Midbrain (tissue), 1 donor: Measurements from ENCODE around the gene AGBL4.

ENCODE experiments used
- DNase-seq: peaks from one replicate; lab custom pipeline; 2025; lab: John Stamatoyannopoulos, UW

AGBL4 gene

GRCh38 chr1:48681476-48682305 is 1342.1 kb downstream of the AGBL4 start:
- DNase-seq: no peak

- no peak for DNase-seq
Measured at GRCh38 chr1:48680411-48681035, 1343.2 kb downstream of the AGBL4 start.

- DNase-seq: no peak
Measured at GRCh38 chr1:48679859-48680258, 1343.9 kb downstream of the AGBL4 start.

GRCh38 chr1:48678710-48679505 is 1344.8 kb downstream of the AGBL4 start:
- no peak for DNase-seq

- peak; percentile 78 for DNase-seq
Measured at GRCh38 chr1:48677306-48678287, 1346.2 kb downstream of the AGBL4 start.

GRCh38 chr1:48676822-48677221 is 1346.9 kb downstream of the AGBL4 start:
- no peak for DNase-seq

GRCh38 chr1:48676376-48676775 is 1347.4 kb downstream of the AGBL4 start:
- DNase-seq: no peak

- DNase-seq: no peak
Measured at GRCh38 chr1:48675251-48675650, 1348.5 kb downstream of the AGBL4 start.

GRCh38 chr1:48674641-48675040 is 1349.1 kb downstream of the AGBL4 start:
- DNase-seq: no peak

- no peak for DNase-seq
Measured at GRCh38 chr1:48673332-48674105, 1350.2 kb downstream of the AGBL4 start.

- no peak for DNase-seq
Measured at GRCh38 chr1:48671578-48671977, 1352.2 kb downstream of the AGBL4 start.

GRCh38 chr1:48670234-48671020 is 1353.3 kb downstream of the AGBL4 start:
- no peak for DNase-seq

- no peak for DNase-seq
Measured at GRCh38 chr1:48668339-48668738, 1355.4 kb downstream of the AGBL4 start.

GRCh38 chr1:48667782-48668181 is 1356.0 kb downstream of the AGBL4 start:
- no peak for DNase-seq

GRCh38 chr1:48665708-48666407 is 1357.9 kb downstream of the AGBL4 start:
- DNase-seq: no peak

- DNase-seq: no peak
Measured at GRCh38 chr1:48661726-48662463, 1361.9 kb downstream of the AGBL4 start.

GRCh38 chr1:48659801-48660200 is 1364.0 kb downstream of the AGBL4 start:
- DNase-seq: no peak

- no peak for DNase-seq
Measured at GRCh38 chr1:48657413-48657812, 1366.3 kb downstream of the AGBL4 start.
